Endothelial cell of umbilical vein (primary cell): ENCODE measurements around the gene CDH23. TPM values are rescaled to one million over a fixed set of nuclear protein-coding genes. Genes with fewer than 3 reads are reported as not detected.

ENCODE experiments used
- BruUV-seq: library from RNA; stranded (reverse); fragments of 400-500 nt; replicated peaks from 2 replicates; lab custom pipeline; 2021; lab: Mats Ljungman, UMichigan
- CTCF ChIA-PET: fragments of 300-600, 350-600 bp; sonication (Branson Sonifier 250); formaldehyde crosslinking; loops from one replicate; lab custom pipeline; 2021; ENCODE audit warnings: antibody characterized with exemption, inconsistent platforms; lab: Charles Lee
- POLR2A ChIA-PET: fragments of 300-600, 350-600 bp; sonication (Branson Sonifier 250); formaldehyde crosslinking; loops from one replicate; lab custom pipeline; 2021; ENCODE audit warnings: antibody characterized with exemption, inconsistent platforms; lab: Charles Lee
- DNase-seq: peaks from one replicate; pipeline ENCODE4 v3.0.0-alpha.2; 2011; ENCODE audit warnings: low read depth, low spot score
- FAIRE-seq: peaks from 2 replicates; lab custom pipeline; 2011; peaks lifted over from hg19 to GRCh38; lab: Jason Lieb, UNC
- H2AFZ ChIP-seq: 2 replicates; pipeline ENCODE4 v1.6.0; 2012; ENCODE audit warnings: low read depth, low read length, control low read depth, inconsistent platforms
- H3K27ac ChIP-seq: 2 replicates; pipeline ENCODE4 v1.5.1; 2011; ENCODE audit warnings: low read depth, mild to moderate bottlenecking, control low read depth, low read length, moderate library complexity; ENCODE audit not compliant: insufficient read depth
- H3K27me3 ChIP-seq, 2 experiments: 2 replicates each; pipeline versions ENCODE4 v1.6.0 to v1.6.1; 2011; ENCODE audit warnings: low read length in 2 of 2, mixed read lengths in 1 of 2; ENCODE audit not compliant: control insufficient read depth in 2 of 2, insufficient read depth in 2 of 2
- H3K36me3 ChIP-seq, 2 experiments: 2 replicates in 1 of 2; 3 replicates in 1 of 2; pipeline ENCODE4 v1.5.1; 2011; ENCODE audit warnings: low read length in 2 of 2, mild to moderate bottlenecking in 1 of 2, moderate library complexity in 1 of 2; ENCODE audit not compliant: control insufficient read depth in 2 of 2, insufficient read depth in 2 of 2; ENCODE audit errors: extremely low read depth in 1 of 2
- H3K4me1 ChIP-seq: 3 replicates; pipeline ENCODE4 v1.5.1; 2011; ENCODE audit warnings: mild to moderate bottlenecking, low read length; ENCODE audit not compliant: control insufficient read depth, insufficient read depth; ENCODE audit errors: extremely low read depth
- H3K4me2 ChIP-seq: 2 replicates; pipeline ENCODE4 v1.6.1; 2011; ENCODE audit warnings: low read length, control low read depth, mixed read lengths; ENCODE audit not compliant: insufficient read depth
- H3K4me3 ChIP-seq, 3 experiments: fragments of 200-600 bp in 1 of 3; sonication (generic), shearing (Covaris generic) in 1 of 3; replicated peaks in 1 of 3; 2 replicates each; pipeline ENCODE4 v1.5.1; 2011 to 2016; ENCODE audit warnings: control low read depth in 3 of 3, low read length in 3 of 3, mild to moderate bottlenecking in 2 of 3, inconsistent platforms in 1 of 3, low read depth in 1 of 3, moderate library complexity in 1 of 3; ENCODE audit not compliant: insufficient read depth in 1 of 3
- H3K79me2 ChIP-seq: 2 replicates; pipeline ENCODE4 v1.6.0; 2012; ENCODE audit warnings: low read length, inconsistent platforms; ENCODE audit not compliant: control insufficient read depth, insufficient read depth
- H3K9ac ChIP-seq: replicated peaks from 2 replicates; pipeline ENCODE3; 2011; ENCODE audit warnings: low read length, control low read depth; ENCODE audit not compliant: insufficient read depth; ENCODE audit errors: extremely low read depth
- H3K9me1 ChIP-seq: replicated peaks from 3 replicates; pipeline ENCODE4 v1.6.0; 2011; ENCODE audit warnings: mild to moderate bottlenecking, low read length; ENCODE audit not compliant: control insufficient read depth, insufficient read depth; ENCODE audit errors: extremely low read depth
- H3K9me3 ChIP-seq: replicated peaks from 2 replicates; pipeline ENCODE4 v1.5.1; 2012; ENCODE audit warnings: low read length, inconsistent platforms; ENCODE audit not compliant: control insufficient read depth, insufficient read depth
- H4K20me1 ChIP-seq: replicated peaks from 2 replicates; pipeline ENCODE3; 2011; ENCODE audit warnings: mild to moderate bottlenecking, low read length; ENCODE audit not compliant: control insufficient read depth, insufficient read depth; ENCODE audit errors: extremely low read depth
- EZH2 ChIP-seq: IDR thresholded peaks from 2 replicates; pipeline ENCODE4 v1.6.1; 2012; ENCODE audit warnings: borderline replicate concordance, low read depth, mild to moderate bottlenecking, moderate library complexity, low read length, inconsistent platforms; ENCODE audit not compliant: severe bottlenecking
- FOS ChIP-seq: IDR thresholded peaks from 2 replicates; pipeline ENCODE4 v1.6.1; 2011; ENCODE audit warnings: mild to moderate bottlenecking, low read length, moderate library complexity, borderline replicate concordance; ENCODE audit not compliant: insufficient read depth
- GATA2 ChIP-seq: IDR thresholded peaks from 2 replicates; pipeline ENCODE4 v1.7.0; 2011; ENCODE audit warnings: low read depth, mild to moderate bottlenecking, moderate library complexity, mixed read lengths, low read length; ENCODE audit not compliant: insufficient read length, insufficient read depth
- JUN ChIP-seq: IDR thresholded peaks from 2 replicates; pipeline ENCODE4 v1.6.1; 2011; ENCODE audit warnings: borderline replicate concordance, low read depth; ENCODE audit not compliant: insufficient read length, insufficient read depth
- MYC ChIP-seq: IDR thresholded peaks from one replicate; pipeline ENCODE4 v1.6.1; 2011; ENCODE audit warnings: mild to moderate bottlenecking, low read depth, low read length
- POLR2A ChIP-seq: IDR thresholded peaks from 2 replicates; pipeline ENCODE4 v1.6.1; 2012; ENCODE audit warnings: low read depth, mild to moderate bottlenecking, control low read depth, low read length
- POLR2AphosphoS5 ChIP-seq: IDR thresholded peaks from 2 replicates; pipeline ENCODE4 v1.6.1; 2012; ENCODE audit warnings: low read depth, mild to moderate bottlenecking, control low read depth, low read length, moderate library complexity; ENCODE audit not compliant: insufficient read depth
- dilution Hi-C: fragments of 300-500 bp; cut with MboI; formaldehyde crosslinking; loops from one replicate; pipeline ENCODE4 v1.15.0; 2019; ENCODE audit warnings: low sequenced_read_pairs; ENCODE audit not compliant: extremely low pct_ligation_motif_present
- intact Hi-C: fragments of 100-400 bp; cut with micrococcal nuclease; formaldehyde crosslinking; loops from one replicate; pipeline ENCODE4 v1.10.0; 2022
- polyA plus RNA-seq, 4 experiments: library from polyadenylated mRNA; depleted of rRNA in 3 of 4; stranded (reverse) in 3 of 4; unstranded in 1 of 4; fragments of >200 nt; gene quantifications; 2 replicates each; pipeline versions ENCODE4 v1.2.1 to v1.2.3, GENCODE V29; 2011 to 2012; ENCODE audit warnings: missing spikeins in 1 of 4
- total RNA-seq: library from RNA; stranded (reverse); gene quantifications from 2 replicates; pipeline ENCODE4 v1.2.3, GENCODE V29; 2021
- TF ChIP-seq, protein P1 (sequence below), 2 donors: IDR thresholded peaks; 1 replicate in 1 of 2; 2 replicates in 1 of 2; pipeline ENCODE4 v1.5.1; 2011; ENCODE audit warnings: low read length in 2 of 2, mild to moderate bottlenecking in 2 of 2, moderate library complexity in 2 of 2, control low read depth in 1 of 2, inconsistent platforms in 1 of 2, low read depth in 1 of 2; ENCODE audit not compliant: insufficient read depth in 1 of 2; ENCODE audit errors: extremely low read depth in 1 of 2
- TF ChIP-seq, protein P2 (sequence below): IDR thresholded peaks from 2 replicates; pipeline ENCODE4 v1.6.1; 2011; ENCODE audit not compliant: insufficient read depth, insufficient read length

Gene CDH23
- total and polyA plus RNA-seq, 2 donors (not counting 3 experiments of a cell fraction or from before 2014, with no cell fraction given) = not detected

DNA sequence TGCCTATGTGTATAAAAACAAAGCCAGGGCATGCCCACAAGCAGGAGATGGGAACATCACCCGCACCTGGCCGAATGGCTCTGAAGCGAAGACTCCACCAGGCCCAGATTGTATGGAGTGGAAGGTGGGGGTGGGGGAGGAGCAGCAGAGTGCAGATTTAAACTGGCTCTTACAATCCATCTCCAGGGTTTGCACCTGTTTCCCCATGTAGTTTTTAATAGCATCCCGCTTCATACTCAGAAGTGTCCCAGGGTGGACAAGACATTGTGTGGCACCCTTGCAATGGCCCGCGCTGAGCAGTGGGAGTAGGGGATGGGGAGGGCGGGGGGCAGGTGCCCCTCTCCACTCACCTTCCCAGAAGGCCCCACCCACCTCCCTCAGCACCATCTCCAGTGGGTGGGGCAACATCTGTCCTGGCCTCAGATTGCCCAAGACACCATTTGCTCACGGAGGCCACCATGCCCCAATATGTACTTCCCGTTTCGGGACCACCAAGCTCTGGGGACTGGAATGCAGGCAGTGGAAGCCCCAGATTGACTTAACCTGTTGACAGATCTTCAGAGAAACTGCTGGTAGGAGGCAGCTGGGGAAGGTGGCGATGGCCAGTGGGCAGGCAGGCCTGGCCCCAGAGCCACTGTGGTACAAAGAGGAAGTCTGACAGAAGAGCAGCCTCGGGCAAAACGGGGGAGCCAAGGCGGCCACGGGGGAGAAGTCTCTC lies 353.6 kb downstream of the CDH23 start:
- no peak overlapping the region for H3K4me3 ChIP-seq
- H2AFZ ChIP-seq = no peak overlapping the region
- no peak overlapping the region for H3K9ac ChIP-seq
- dilution Hi-C loops = no loop called here
- no peaks in the 10 kb centered on the region for H4K20me1 ChIP-seq
- H3K4me2 ChIP-seq = no peak overlapping the region
- DNase-seq (no peak), FAIRE-seq (no peak)
- H3K36me3 ChIP-seq = no peaks in the 10 kb centered on the region
- H3K79me2 ChIP-seq = no peaks in the 10 kb centered on the region
- H3K4me1 ChIP-seq = peaks cover 15% of the 10 kb centered on the region
- H3K27me3 ChIP-seq = peaks cover 0 to 3% of the 10 kb centered on the region in 2 experiments
- H3K9me3 ChIP-seq = no peaks in the 10 kb centered on the region
- intact Hi-C loops = no loop called here
- TF ChIP-seq, protein P1, sequence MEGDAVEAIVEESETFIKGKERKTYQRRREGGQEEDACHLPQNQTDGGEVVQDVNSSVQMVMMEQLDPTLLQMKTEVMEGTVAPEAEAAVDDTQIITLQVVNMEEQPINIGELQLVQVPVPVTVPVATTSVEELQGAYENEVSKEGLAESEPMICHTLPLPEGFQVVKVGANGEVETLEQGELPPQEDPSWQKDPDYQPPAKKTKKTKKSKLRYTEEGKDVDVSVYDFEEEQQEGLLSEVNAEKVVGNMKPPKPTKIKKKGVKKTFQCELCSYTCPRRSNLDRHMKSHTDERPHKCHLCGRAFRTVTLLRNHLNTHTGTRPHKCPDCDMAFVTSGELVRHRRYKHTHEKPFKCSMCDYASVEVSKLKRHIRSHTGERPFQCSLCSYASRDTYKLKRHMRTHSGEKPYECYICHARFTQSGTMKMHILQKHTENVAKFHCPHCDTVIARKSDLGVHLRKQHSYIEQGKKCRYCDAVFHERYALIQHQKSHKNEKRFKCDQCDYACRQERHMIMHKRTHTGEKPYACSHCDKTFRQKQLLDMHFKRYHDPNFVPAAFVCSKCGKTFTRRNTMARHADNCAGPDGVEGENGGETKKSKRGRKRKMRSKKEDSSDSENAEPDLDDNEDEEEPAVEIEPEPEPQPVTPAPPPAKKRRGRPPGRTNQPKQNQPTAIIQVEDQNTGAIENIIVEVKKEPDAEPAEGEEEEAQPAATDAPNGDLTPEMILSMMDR (IDR thresholded peaks at IDR 0.05; ENCODE audit: extremely low read depth in 1 of 2, insufficient read depth in 1 of 2, low read depth in 1 of 2, low read length in 2 of 2) = no peak
- TF ChIP-seq, protein P2, sequence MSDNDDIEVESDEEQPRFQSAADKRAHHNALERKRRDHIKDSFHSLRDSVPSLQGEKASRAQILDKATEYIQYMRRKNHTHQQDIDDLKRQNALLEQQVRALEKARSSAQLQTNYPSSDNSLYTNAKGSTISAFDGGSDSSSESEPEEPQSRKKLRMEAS = no peak
- TF ChIP-seq FOS (no peak), POLR2AphosphoS5 (no peak), JUN (no peak), GATA2 (no peak), POLR2A (no peak), EZH2 (no peak), MYC (no peak)
- no TSS peak for BruUV-seq
- H3K9me1 ChIP-seq = no peaks in the 10 kb centered on the region
- ChIA-PET POLR2A (no interaction called here), CTCF (no interaction called here)
- no peak overlapping the region for H3K27ac ChIP-seq
